Measurements from ENCODE around the gene KLHL29.

DNA sequence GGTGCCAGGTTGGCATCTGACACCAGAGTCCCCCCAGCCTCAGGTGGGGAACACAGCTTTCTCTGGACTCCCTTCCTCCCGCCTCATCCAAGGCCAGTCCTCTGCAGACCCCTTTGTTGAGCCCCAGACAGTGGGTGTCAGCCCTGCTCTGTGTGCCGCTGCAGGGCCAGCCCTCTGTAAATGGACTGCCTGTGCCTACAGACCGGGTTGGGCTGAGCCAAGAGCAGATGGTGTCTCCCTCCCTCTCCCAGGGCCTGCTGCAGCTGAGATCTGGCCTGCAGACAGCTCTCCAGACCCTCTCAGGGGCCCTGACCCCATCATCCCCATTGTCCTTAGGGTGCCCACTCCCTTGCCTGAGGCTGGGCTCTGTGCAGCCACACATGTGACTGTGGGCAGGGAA lies 160.8 kb downstream of the KLHL29 start:
- TF ChIP-seq, protein P1, sequence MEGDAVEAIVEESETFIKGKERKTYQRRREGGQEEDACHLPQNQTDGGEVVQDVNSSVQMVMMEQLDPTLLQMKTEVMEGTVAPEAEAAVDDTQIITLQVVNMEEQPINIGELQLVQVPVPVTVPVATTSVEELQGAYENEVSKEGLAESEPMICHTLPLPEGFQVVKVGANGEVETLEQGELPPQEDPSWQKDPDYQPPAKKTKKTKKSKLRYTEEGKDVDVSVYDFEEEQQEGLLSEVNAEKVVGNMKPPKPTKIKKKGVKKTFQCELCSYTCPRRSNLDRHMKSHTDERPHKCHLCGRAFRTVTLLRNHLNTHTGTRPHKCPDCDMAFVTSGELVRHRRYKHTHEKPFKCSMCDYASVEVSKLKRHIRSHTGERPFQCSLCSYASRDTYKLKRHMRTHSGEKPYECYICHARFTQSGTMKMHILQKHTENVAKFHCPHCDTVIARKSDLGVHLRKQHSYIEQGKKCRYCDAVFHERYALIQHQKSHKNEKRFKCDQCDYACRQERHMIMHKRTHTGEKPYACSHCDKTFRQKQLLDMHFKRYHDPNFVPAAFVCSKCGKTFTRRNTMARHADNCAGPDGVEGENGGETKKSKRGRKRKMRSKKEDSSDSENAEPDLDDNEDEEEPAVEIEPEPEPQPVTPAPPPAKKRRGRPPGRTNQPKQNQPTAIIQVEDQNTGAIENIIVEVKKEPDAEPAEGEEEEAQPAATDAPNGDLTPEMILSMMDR (conservative IDR thresholded peaks at IDR 0.05; ENCODE audit: low read length), result no peak
- no peak for TF ChIP-seq EZH2phosphoT487 (IDR thresholded peaks at IDR 0.05; ENCODE audit: borderline replicate concordance)

All from Loucy (cell line).